ENCODE measurements around the gene ING3. TPM values are rescaled to one million over a fixed set of nuclear protein-coding genes. Genes with fewer than 3 reads are reported as not detected.

Gene ING3
- total and polyA plus RNA-seq, 9 of the 15 experiments (the other 6 are each of a cell fraction or from before 2014, with no cell fraction given), result 22.8 to 233 (median 50.4) TPM

GRCh38 chr7:120987683-120988590 is 37.4 kb downstream of the ING3 start (continued):
- TF ChIP-seq HINFP (tag; conservative IDR thresholded peaks at IDR 0.05; ENCODE audit: low read depth) (no peak), PHB2 (IDR thresholded peaks at IDR 0.05; ENCODE audit: low read depth) (no peak), ZFPM2 (CRISPR knock-in tag; IDR thresholded peaks at IDR 0.05) (no peak), MEF2D (tag; conservative IDR thresholded peaks at IDR 0.05; ENCODE audit: low read depth) (no peak), ZNF212 (CRISPR knock-in tag; IDR thresholded peaks at IDR 0.05) (no peak), LARP7 (IDR thresholded peaks at IDR 0.05) (0 out of 2 replicates have a peak, but pooled peaks have one; percentile 29), TBL1XR1 (IDR thresholded peaks at IDR 0.05; ENCODE audit: low read length in 2 of 2) (peak in 1 of 2 experiments; percentile 43; a peak in 2 of 4 replicates), BHLHE40 (IDR thresholded peaks at IDR 0.05; ENCODE audit: low read length) (peak; percentile 82), ZNF431 (CRISPR knock-in tag; IDR thresholded peaks at IDR 0.05) (no peak), MCM3 (IDR thresholded peaks at IDR 0.05) (no peak), ZKSCAN3 (CRISPR knock-in tag; IDR thresholded peaks at IDR 0.05) (no peak), ARID3B (CRISPR knock-in tag; IDR thresholded peaks at IDR 0.05; ENCODE audit: borderline replicate concordance) (no peak), IRF2 (CRISPR knock-in tag; IDR thresholded peaks at IDR 0.05) (no peak), TCFL5 (CRISPR knock-in tag; conservative IDR thresholded peaks at IDR 0.05) (no peak; the same call in 1 of the 2 replicates), DACH1 (IDR thresholded peaks at IDR 0.05; ENCODE audit: partially characterized antibody) (no peak), KAT7 (CRISPR knock-in tag; IDR thresholded peaks at IDR 0.05; ENCODE audit: borderline replicate concordance) (0 out of 2 replicates have a peak, but pooled peaks have one; percentile 27), RERE (CRISPR knock-in tag; IDR thresholded peaks at IDR 0.05; ENCODE audit: borderline replicate concordance) (no peak), SMAD4 (CRISPR knock-in tag; conservative IDR thresholded peaks at IDR 0.05) (no peak), SREBF2 (CRISPR knock-in tag; IDR thresholded peaks at IDR 0.05) (no peak), ETV6 (IDR thresholded peaks at IDR 0.05; ENCODE audit: borderline replicate concordance in 1 of 2, low read depth in 2 of 2, low read length in 1 of 2) (0 out of 4 replicates have a peak, but pooled peaks of 1 of the 2 experiments have one; percentile 46), ETV6 (CRISPR knock-in tag; IDR thresholded peaks at IDR 0.05; ENCODE audit: borderline replicate concordance) (no peak)
